HCT116 (cell line): Measurements from ENCODE around the gene SUSD4. TPM values are rescaled to one million over a fixed set of nuclear protein-coding genes. Genes with fewer than 3 reads are reported as not detected.

Source experiments
- ATAC-seq: fragments of 200-7000 bp; cut with Tn5 transposase; 2 replicates; pipeline ENCODE4 v1.9.1; 2020; ENCODE audit warnings: mild to moderate bottlenecking, moderate library complexity
- BruUV-seq: library from RNA; stranded (reverse); fragments of 400-500 nt; replicated peaks from 2 replicates; lab custom pipeline; 2021; lab: Mats Ljungman, UMichigan
- CTCF ChIA-PET: fragments of 300-600 bp; sonication (Branson Sonifier 250); formaldehyde crosslinking; loops from one replicate; lab custom pipeline; 2021; ENCODE audit warnings: antibody characterized with exemption; lab: Charles Lee
- POLR2A ChIA-PET: fragments of 300-600, 350-600 bp; sonication (Branson Sonifier 250); formaldehyde crosslinking; loops from one replicate; lab custom pipeline; 2021; ENCODE audit warnings: antibody characterized with exemption; lab: Charles Lee
- RAD21 ChIA-PET, 2 experiments: fragments of 300-600 bp; sonication (Branson Sonifier 250); formaldehyde crosslinking; loops; one replicate each; lab custom pipeline; 2023; ENCODE audit warnings: low total read pairs in 2 of 2; ENCODE audit not compliant: uncharacterized antibody in 2 of 2, unreplicated experiment in 2 of 2, low non-redundant PET in 1 of 2; lab: Charles Lee
- DNase-seq: peaks from one replicate; pipeline ENCODE4 v3.0.0-alpha.2; 2010; ENCODE audit warnings: low read depth, low spot score
- H2AFZ ChIP-seq: fragments of 200-600 bp; shearing (Covaris generic), sonication (generic); 2 replicates; pipeline ENCODE4 v1.6.1; 2017; ENCODE audit warnings: low read depth, mixed run types, mixed read lengths, antibody characterized with exemption, low read length; ENCODE audit not compliant: poor library complexity, severe bottlenecking
- H3K27ac ChIP-seq: 2 replicates; pipeline ENCODE4 v1.5.1; 2012; ENCODE audit warnings: low read depth, low read length
- H3K27me3 ChIP-seq: fragments of 200-600 bp; sonication (generic); 2 replicates; pipeline ENCODE4 v1.6.1; 2016; ENCODE audit warnings: mixed run types, low read length, mixed read lengths; ENCODE audit not compliant: insufficient read depth
- H3K36me3 ChIP-seq, 2 experiments: fragments of 200-500 bp in 1 of 2; fragments of 200-600 bp in 1 of 2; sonication (Bioruptor generic) in 1 of 2; sonication (generic) in 1 of 2; 2 replicates each; pipeline versions ENCODE4 v1.5.1 to v1.6.1; 2014 to 2016; ENCODE audit warnings: low read length in 2 of 2, inconsistent platforms in 1 of 2, mixed read lengths in 1 of 2, mixed run types in 1 of 2; ENCODE audit not compliant: insufficient read depth in 2 of 2, control insufficient read depth in 1 of 2
- H3K4me1 ChIP-seq, 2 experiments: fragments of 200-600 bp in 1 of 2; sonication (generic) in 1 of 2; 2 replicates each; pipeline versions ENCODE4 v1.5.1 to v1.6.1; 2012 to 2017; ENCODE audit warnings: low read length in 2 of 2, inconsistent platforms in 1 of 2, mild to moderate bottlenecking in 1 of 2, mixed read lengths in 1 of 2, mixed run types in 1 of 2, moderate library complexity in 1 of 2; ENCODE audit not compliant: insufficient read depth in 2 of 2, control insufficient read depth in 1 of 2
- H3K4me2 ChIP-seq: fragments of 200-600 bp; sonication (generic); 2 replicates; pipeline ENCODE4 v1.6.1; 2017; ENCODE audit warnings: mixed run types, low read length, mixed read lengths
- H3K4me3 ChIP-seq, 2 experiments: fragments of 200-600 bp in 1 of 2; sonication (generic) in 1 of 2; replicated peaks in 1 of 2; 2 replicates each; pipeline ENCODE4 v1.5.1; 2011 to 2016; ENCODE audit warnings: low read length in 2 of 2, control low read depth in 1 of 2, low read depth in 1 of 2, mild to moderate bottlenecking in 1 of 2, mixed read lengths in 1 of 2, mixed run types in 1 of 2
- H3K79me2 ChIP-seq: fragments of 200-600 bp; sonication (generic); 2 replicates; pipeline ENCODE4 v1.6.1; 2017; ENCODE audit warnings: mild to moderate bottlenecking, mixed run types, low read length, moderate library complexity, mixed read lengths; ENCODE audit not compliant: insufficient read depth
- H3K9ac ChIP-seq: fragments of 200-600 bp; sonication (generic); 2 replicates; pipeline ENCODE4 v1.6.1; 2016; ENCODE audit warnings: low read length, mixed read lengths
- H3K9me2 ChIP-seq: fragments of 200-600 bp; sonication (generic), shearing (Covaris generic); 2 replicates; pipeline ENCODE4 v1.6.1; 2017; ENCODE audit warnings: mixed run types, mild to moderate bottlenecking, moderate library complexity; ENCODE audit not compliant: insufficient read depth
- H3K9me3 ChIP-seq, 2 experiments: fragments of 200-500 bp in 1 of 2; fragments of 200-600 bp in 1 of 2; sonication (Bioruptor generic) in 1 of 2; sonication (generic) in 1 of 2; 2 replicates each; pipeline ENCODE4 v1.6.1; 2014 to 2017; ENCODE audit warnings: low read length in 2 of 2, mixed read lengths in 2 of 2, inconsistent platforms in 1 of 2, low read depth in 1 of 2, mild to moderate bottlenecking in 1 of 2, mixed run types in 1 of 2, moderate library complexity in 1 of 2; ENCODE audit not compliant: control insufficient read depth in 1 of 2, insufficient read depth in 1 of 2
- H4K20me1 ChIP-seq: fragments of 200-600 bp; sonication (generic), shearing (Covaris generic); 2 replicates; pipeline ENCODE4 v1.6.1; 2017; ENCODE audit warnings: mixed run types, mild to moderate bottlenecking, moderate library complexity; ENCODE audit not compliant: insufficient read depth
- ATF3 ChIP-seq: IDR thresholded peaks from 2 replicates; pipeline ENCODE4 v1.6.1; 2012
- EZH2 ChIP-seq: fragments of 200-600 bp; sonication (generic); IDR thresholded peaks from 2 replicates; pipeline ENCODE4 v1.6.1; 2017; ENCODE audit warnings: antibody characterized with exemption, mixed run types
- EZH2phosphoT487 ChIP-seq: fragments of 200-600 bp; IDR thresholded peaks from 2 replicates; pipeline ENCODE4 v1.6.1; 2018; ENCODE audit warnings: antibody characterized with exemption, borderline replicate concordance
- JUND ChIP-seq: IDR thresholded peaks from 2 replicates; pipeline ENCODE4 v1.6.1; 2012
- POLR2A ChIP-seq: IDR thresholded peaks from 2 replicates; pipeline ENCODE4 v1.7.0; 2011; ENCODE audit warnings: borderline replicate concordance; ENCODE audit not compliant: insufficient read depth, insufficient read length; ENCODE audit errors: extremely low read depth
- RAD21 ChIP-seq: IDR thresholded peaks from 2 replicates; pipeline ENCODE4 v1.6.1; 2012; ENCODE audit warnings: low read depth, mild to moderate bottlenecking
- SIN3A ChIP-seq: IDR thresholded peaks from 2 replicates; pipeline ENCODE4 v1.6.1; 2012; ENCODE audit warnings: low read depth
- SRF ChIP-seq: IDR thresholded peaks from 2 replicates; pipeline ENCODE4 v1.6.1; 2012; ENCODE audit warnings: low read depth
- TCF7L2 ChIP-seq: IDR thresholded peaks from 2 replicates; pipeline ENCODE4 v1.7.0; 2011; ENCODE audit warnings: borderline replicate concordance, inconsistent platforms; ENCODE audit not compliant: insufficient read depth, insufficient read length; ENCODE audit errors: extremely low read depth
- YY1 ChIP-seq: IDR thresholded peaks from 2 replicates; pipeline ENCODE4 v1.6.1; 2011; ENCODE audit warnings: low read length, low read depth, moderate library complexity, mild to moderate bottlenecking; ENCODE audit not compliant: insufficient replicate concordance; ENCODE audit errors: extremely low read depth
- ZBTB33 ChIP-seq: IDR thresholded peaks from 2 replicates; pipeline ENCODE4 v1.6.1; 2011; ENCODE audit warnings: mild to moderate bottlenecking, low read length, moderate library complexity; ENCODE audit not compliant: insufficient replicate concordance; ENCODE audit errors: extremely low read depth
- ZFX ChIP-seq: fragments of 450-650 bp; IDR thresholded peaks from 2 replicates; pipeline ENCODE4 v1.6.1; 2017
- ZNF274 ChIP-seq: fragments of 200-500 bp; sonication (Bioruptor generic); IDR thresholded peaks from 2 replicates; pipeline ENCODE4 v1.6.1; 2014; ENCODE audit warnings: mild to moderate bottlenecking, low read depth, low read length, inconsistent platforms
- intact Hi-C: fragments of 100-400 bp; cut with micrococcal nuclease; formaldehyde crosslinking; loops from 2 replicates; pipeline ENCODE4 v1.10.0; 2022
- total RNA-seq: library from RNA; stranded (reverse); gene quantifications from one replicate; pipeline ENCODE4 v1.2.1, GENCODE V29; 2021; ENCODE audit not compliant: unreplicated experiment

Gene SUSD4
- total RNA-seq, 1 experiment from 2014 or later, result 0.59 TPM

- BruUV-seq, result no TSS peak
These were observed 137.7 kb downstream of the SUSD4 start for GRCh38 chr1:223226271-223226670.

More at GRCh38 chr1:223226271-223226670, 137.7 kb downstream of the SUSD4 start:
- H3K79me2 ChIP-seq, result no peaks in the 10 kb centered on the region
- H2AFZ ChIP-seq, result no peak overlapping the region
- no peaks in the 10 kb centered on the region for H3K9me2 ChIP-seq
- CTCF ChIA-PET, result no interaction called here
- H3K9me3 ChIP-seq, result no peaks in the 10 kb centered on the region
- no peak for ATAC-seq
- no peak overlapping the region for H3K4me2 ChIP-seq
- peaks cover 2 to 17% of the 10 kb centered on the region in 2 experiments; a peak in 3 of 4 replicates for H3K4me1 ChIP-seq
- RAD21 ChIA-PET, result no interaction called here
- POLR2A ChIA-PET, result interaction anchor here (0.6 kb wide), 1 partner anchor 65 kb away, joined by 3 read pairs; no protein-coding TSS in a partner anchor
- no peak overlapping the region for H3K27ac ChIP-seq
- no peaks in the 10 kb centered on the region for H3K27me3 ChIP-seq
- TF ChIP-seq EZH2 (no peak), ZNF274 (no peak), RAD21 (no peak), POLR2A (no peak), ZFX (no peak), ATF3 (no peak), JUND (no peak), EZH2phosphoT487 (no peak), YY1 (no peak), ZBTB33 (no peak), SRF (no peak), TCF7L2 (no peak), SIN3A (no peak)
- no peak overlapping the region for H3K4me3 ChIP-seq
- no peaks in the 10 kb centered on the region for H4K20me1 ChIP-seq
- H3K36me3 ChIP-seq, result no peaks in the 10 kb centered on the region
- H3K9ac ChIP-seq, result no peak overlapping the region
- intact Hi-C loops, result no loop called here
- no peak for DNase-seq
